Neutrophil (primary cell): Measurements from ENCODE around the gene HHATL.

Experiments
- H3K27ac ChIP-seq: fragments of 200-600 bp; sonication (generic); 2 replicates; pipeline ENCODE4 v1.5.1; 2016; ENCODE audit warnings: mild to moderate bottlenecking, moderate library complexity
- H3K27me3 ChIP-seq: fragments of 200-600 bp; sonication (generic); 2 replicates; pipeline ENCODE4 v1.6.0; 2016; ENCODE audit warnings: mild to moderate bottlenecking
- H3K36me3 ChIP-seq: fragments of 200-600 bp; sonication (generic); 2 replicates; pipeline ENCODE4 v1.5.1; 2017
- H3K4me1 ChIP-seq, 2 experiments: fragments of 200-600 bp in 1 of 2; sonication (generic) in 1 of 2; 1 replicate in 1 of 2; 2 replicates in 1 of 2; pipeline versions ENCODE4 v1.5.1 to v1.6.1; 2013 to 2016; ENCODE audit warnings: low read depth in 1 of 2, low read length in 1 of 2, mild to moderate bottlenecking in 1 of 2, moderate library complexity in 1 of 2; ENCODE audit not compliant: control insufficient read depth in 1 of 2, insufficient read depth in 1 of 2
- H3K4me3 ChIP-seq, 2 experiments: fragments of 200-600 bp in 1 of 2; sonication (generic) in 1 of 2; 1 replicate in 1 of 2; 2 replicates in 1 of 2; pipeline ENCODE4 v1.5.1; 2013 to 2016; ENCODE audit warnings: low read depth in 1 of 2, low read length in 1 of 2, mild to moderate bottlenecking in 1 of 2, moderate library complexity in 1 of 2
- H3K9me3 ChIP-seq: fragments of 200-600 bp; sonication (generic); 2 replicates; pipeline ENCODE4 v1.5.1; 2016
- CTCF ChIP-seq: fragments of 200-600 bp; sonication (generic); IDR thresholded peaks from 2 replicates; pipeline ENCODE4 v1.5.1; 2016; ENCODE audit warnings: antibody characterized with exemption

The HHATL gene

GRCh38 chr3:42697289-42698051, 5.1 kb downstream of the HHATL start:
- no peak overlapping the region for H3K4me3 ChIP-seq
- H3K9me3 ChIP-seq: no peaks in the 10 kb centered on the region
- H3K36me3 ChIP-seq: no peaks in the 10 kb centered on the region
- TF ChIP-seq CTCF: no peak
- no peak overlapping the region for H3K27ac ChIP-seq
- H3K27me3 ChIP-seq: peaks cover 33% of the 10 kb centered on the region
- peaks cover 4 to 7% of the 10 kb centered on the region in 2 experiments for H3K4me1 ChIP-seq

GRCh38 chr3:42696356-42697288, 6.0 kb downstream of the HHATL start:
- Histone ChIP-seq H3K4me3 (no peak overlapping the region), H3K27ac (no peak overlapping the region), H3K36me3 (no peaks in the 10 kb centered on the region), H3K9me3 (no peaks in the 10 kb centered on the region), H3K27me3 (peaks cover 29% of the 10 kb centered on the region), H3K4me1 (peaks cover 4 to 7% of the 10 kb centered on the region in 2 experiments)
- no peak for TF ChIP-seq CTCF

GRCh38 chr3:42694366-42694765, 8.2 kb downstream of the HHATL start:
- H3K36me3 ChIP-seq: no peaks in the 10 kb centered on the region
- H3K4me1 ChIP-seq: peaks cover 4 to 7% of the 10 kb centered on the region in 2 experiments
- H3K9me3 ChIP-seq: no peaks in the 10 kb centered on the region
- no peak overlapping the region for H3K4me3 ChIP-seq
- H3K27me3 ChIP-seq: peaks cover 42% of the 10 kb centered on the region
- no peak for TF ChIP-seq CTCF
- H3K27ac ChIP-seq: no peak overlapping the region

- H3K9me3 ChIP-seq: no peaks in the 10 kb centered on the region
- TF ChIP-seq CTCF: no peak
- no peaks in the 10 kb centered on the region for H3K36me3 ChIP-seq
- peaks cover under 1 to 3% of the 10 kb centered on the region in 2 experiments for H3K4me1 ChIP-seq
- peaks cover 50% of the 10 kb centered on the region for H3K27me3 ChIP-seq
- no peak overlapping the region for H3K4me3 ChIP-seq
- H3K27ac ChIP-seq: no peak overlapping the region
These were observed 9.1 kb downstream of the HHATL start for GRCh38 chr3:42693530-42693930.

GRCh38 chr3:42692667-42693529, 9.7 kb downstream of the HHATL start:
- no peak for TF ChIP-seq CTCF
- H3K36me3 ChIP-seq: no peaks in the 10 kb centered on the region
- no peaks in the 10 kb centered on the region for H3K4me1 ChIP-seq
- peaks cover 54% of the 10 kb centered on the region for H3K27me3 ChIP-seq
- no peak overlapping the region for H3K4me3 ChIP-seq
- no peak overlapping the region for H3K27ac ChIP-seq
- H3K9me3 ChIP-seq: no peaks in the 10 kb centered on the region
